ENCODE results near the gene TAOK2. TPM values are rescaled to one million over a fixed set of nuclear protein-coding genes. Genes with fewer than 3 reads are reported as not detected.
A peak's percentile ranks its signal among the peaks of the same experiment; 100 is the strongest.

TAOK2 gene
- total and polyA plus RNA-seq, 2 of the 13 experiments (the other 11 are each of a cell fraction or from before 2014, with no cell fraction given): 17.4 to 43.2 TPM

GRCh38 chr16:29995911-29996765 lies 22.5 kb downstream of the TAOK2 start, which contains the start of gene INO80E (continued):
- TF ChIP-seq KIAA2018 (CRISPR knock-in tag; IDR thresholded peaks at IDR 0.05; ENCODE audit: borderline replicate concordance) (no peak; the same call in 1 of the 2 replicates), ZSCAN25 (CRISPR knock-in tag; IDR thresholded peaks at IDR 0.05) (no peak), ZNF773 (CRISPR knock-in tag; IDR thresholded peaks at IDR 0.05; ENCODE audit: borderline replicate concordance) (0 out of 2 replicates have a peak, but pooled peaks have one; percentile 29), AHDC1 (CRISPR knock-in tag; IDR thresholded peaks at IDR 0.05; ENCODE audit: borderline replicate concordance) (no peak), RFX1 (IDR thresholded peaks at IDR 0.05) (no peak), SRSF1 (optimal IDR thresholded peaks at IDR 0.05; ENCODE audit: low read depth, low read length) (peak; percentile 47), FOSL1 (CRISPR knock-in tag; IDR thresholded peaks at IDR 0.05; ENCODE audit: borderline replicate concordance) (no peak), PREB (CRISPR knock-in tag; IDR thresholded peaks at IDR 0.05) (no peak), ZNF850 (CRISPR knock-in tag; conservative IDR thresholded peaks at IDR 0.05) (no peak), ATF3 (CRISPR knock-in tag; IDR thresholded peaks at IDR 0.05) (peak; percentile 79)

Measured in HepG2 (cell line).